Natural killer cell (primary cell): ENCODE results near the gene PLXDC1. TPM values are rescaled to one million over a fixed set of nuclear protein-coding genes. Genes with fewer than 3 reads are reported as not detected.

Experiments used
- ATAC-seq, 3 donors: fragments of 150-1000 bp in 2 of 3; fragments of 200-7000 bp in 1 of 3; cut with Tn5 transposase; 1 replicate in 1 of 3; 2 replicates in 2 of 3; pipeline ENCODE4 v1.10.0; 2021; ENCODE audit warnings: mild to moderate bottlenecking in 2 of 3, moderate library complexity in 2 of 3
- DNase-seq, 2 donors: peaks; one replicate each; pipeline versions ENCODE4 v3.0.0 to v3.0.0-alpha.2; 2013 to 2021; ENCODE audit warnings: mixed read lengths in 1 of 2
- H3K27ac ChIP-seq: one replicate; pipeline ENCODE4 v1.5.1; 2013; ENCODE audit warnings: mild to moderate bottlenecking, low read length
- H3K27me3 ChIP-seq: one replicate; pipeline ENCODE4 v1.6.1; 2013; ENCODE audit warnings: low read length; ENCODE audit not compliant: control insufficient read depth, insufficient read depth
- H3K36me3 ChIP-seq: one replicate; pipeline ENCODE4 v1.6.1; 2013; ENCODE audit warnings: low read length; ENCODE audit not compliant: control insufficient read depth, insufficient read depth
- H3K4me1 ChIP-seq: one replicate; pipeline ENCODE4 v1.6.1; 2013; ENCODE audit warnings: low read length; ENCODE audit not compliant: control insufficient read depth, insufficient read depth
- H3K4me3 ChIP-seq: one replicate; pipeline ENCODE4 v1.5.1; 2013; ENCODE audit warnings: low read length
- H3K9me3 ChIP-seq: one replicate; pipeline ENCODE4 v1.6.1; 2013; ENCODE audit warnings: low read length; ENCODE audit not compliant: control insufficient read depth, insufficient read depth
- H3K27ac Mint-ChIP-seq, 2 donors: one replicate each; pipeline ENCODE4 v1.8.0; 2022; ENCODE audit warnings: mild to moderate bottlenecking in 2 of 2, mixed read lengths in 2 of 2, moderate library complexity in 1 of 2
- H3K27me3 Mint-ChIP-seq, 2 donors: one replicate each; pipeline ENCODE4 v1.8.0; 2022; ENCODE audit warnings: low read depth in 2 of 2, mixed read lengths in 2 of 2
- H3K36me3 Mint-ChIP-seq: one replicate; pipeline ENCODE4 v1.8.0; 2022; ENCODE audit warnings: mixed read lengths
- H3K4me1 Mint-ChIP-seq, 2 donors: one replicate each; pipeline ENCODE4 v1.8.0; 2022; ENCODE audit warnings: mixed read lengths in 2 of 2
- H3K4me3 Mint-ChIP-seq: one replicate; pipeline ENCODE4 v1.8.0; 2022; ENCODE audit warnings: mild to moderate bottlenecking, moderate library complexity, mixed read lengths
- H3K9me3 Mint-ChIP-seq, 2 donors: one replicate each; pipeline ENCODE4 v1.8.0; 2022; ENCODE audit warnings: mixed read lengths in 2 of 2
- WGBS: methylation state at CpG from one replicate; pipeline ENCODE4 v1.1.7; 2013; ENCODE audit warnings: missing lambda C conversion rate; ENCODE audit not compliant: insufficient coverage; 5-methylcytosine and 5-hydroxymethylcytosine counted together
- intact Hi-C: fragments of 100-400 bp; cut with micrococcal nuclease; formaldehyde crosslinking; loops from one replicate; pipeline ENCODE4 v1.14.2; 2022
- total RNA-seq, 4 donors: library from RNA; stranded (reverse); fragments of 120-200 nt in 1 of 4; gene quantifications; one replicate each; pipeline versions ENCODE4 v1.2.3 to v1.2.4, GENCODE V29; 2013 to 2022
- TF ChIP-seq, protein P1 (sequence below): fragments of 200-600 bp; IDR thresholded peaks from one replicate; pipeline ENCODE4 v1.8.0; 2022; ENCODE audit warnings: antibody characterized with exemption

Gene PLXDC1
- total RNA-seq, 3 donors from 2014 or later (not counting 1 experiment from before 2014, with no cell fraction given) = 5.7 to 53.6 (median 15.9) TPM

GRCh38 chr17:39079836-39080235 is 71.6 kb downstream of the PLXDC1 start:
- TF ChIP-seq, protein P1, sequence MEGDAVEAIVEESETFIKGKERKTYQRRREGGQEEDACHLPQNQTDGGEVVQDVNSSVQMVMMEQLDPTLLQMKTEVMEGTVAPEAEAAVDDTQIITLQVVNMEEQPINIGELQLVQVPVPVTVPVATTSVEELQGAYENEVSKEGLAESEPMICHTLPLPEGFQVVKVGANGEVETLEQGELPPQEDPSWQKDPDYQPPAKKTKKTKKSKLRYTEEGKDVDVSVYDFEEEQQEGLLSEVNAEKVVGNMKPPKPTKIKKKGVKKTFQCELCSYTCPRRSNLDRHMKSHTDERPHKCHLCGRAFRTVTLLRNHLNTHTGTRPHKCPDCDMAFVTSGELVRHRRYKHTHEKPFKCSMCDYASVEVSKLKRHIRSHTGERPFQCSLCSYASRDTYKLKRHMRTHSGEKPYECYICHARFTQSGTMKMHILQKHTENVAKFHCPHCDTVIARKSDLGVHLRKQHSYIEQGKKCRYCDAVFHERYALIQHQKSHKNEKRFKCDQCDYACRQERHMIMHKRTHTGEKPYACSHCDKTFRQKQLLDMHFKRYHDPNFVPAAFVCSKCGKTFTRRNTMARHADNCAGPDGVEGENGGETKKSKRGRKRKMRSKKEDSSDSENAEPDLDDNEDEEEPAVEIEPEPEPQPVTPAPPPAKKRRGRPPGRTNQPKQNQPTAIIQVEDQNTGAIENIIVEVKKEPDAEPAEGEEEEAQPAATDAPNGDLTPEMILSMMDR = no peak
- Mint-ChIP-seq H3K27ac (no peak overlapping the region), H3K9me3 (no peaks in the 10 kb centered on the region), H3K4me1 (peaks cover 7 to 8% of the 10 kb centered on the region in 2 donors), H3K4me3 (no peak overlapping the region), H3K36me3 (no peaks in the 10 kb centered on the region), H3K27me3 (no peaks in the 10 kb centered on the region)
- no peaks in the 10 kb centered on the region for H3K27me3 ChIP-seq
- H3K36me3 ChIP-seq = no peaks in the 10 kb centered on the region
- 100% methylated on average over 1 of the region's 1 CpG for WGBS
- no peaks in the 10 kb centered on the region for H3K4me1 ChIP-seq
- DNase-seq (no peak), ATAC-seq (no peak)
- H3K4me3 ChIP-seq = no peak overlapping the region
- H3K27ac ChIP-seq = no peak overlapping the region
- no peaks in the 10 kb centered on the region for H3K9me3 ChIP-seq
- intact Hi-C loops = no loop called here

GRCh38 chr17:39077866-39078265 is 73.6 kb downstream of the PLXDC1 start:
- no peaks in the 10 kb centered on the region for H3K27me3 Mint-ChIP-seq
- Histone ChIP-seq H3K27ac (no peak overlapping the region), H3K9me3 (no peaks in the 10 kb centered on the region), H3K27me3 (no peaks in the 10 kb centered on the region), H3K4me1 (no peaks in the 10 kb centered on the region), H3K4me3 (no peak overlapping the region), H3K36me3 (no peaks in the 10 kb centered on the region)
- H3K36me3 Mint-ChIP-seq = no peaks in the 10 kb centered on the region
- no peaks in the 10 kb centered on the region for H3K4me1 Mint-ChIP-seq
- no peak overlapping the region for H3K27ac Mint-ChIP-seq
- H3K9me3 Mint-ChIP-seq = no peaks in the 10 kb centered on the region
- DNase-seq = no peak
- TF ChIP-seq, protein P1 = no peak
- no peak overlapping the region for H3K4me3 Mint-ChIP-seq
- intact Hi-C loops = no loop called here
- no peak for ATAC-seq
- WGBS = 65% methylated on average over 5 of the region's 5 CpGs

- ATAC-seq (no peak), DNase-seq (no peak)
- H3K9me3 Mint-ChIP-seq = no peaks in the 10 kb centered on the region
- no peak overlapping the region for H3K4me3 ChIP-seq
- no peaks in the 10 kb centered on the region for H3K9me3 ChIP-seq
- H3K27me3 ChIP-seq = no peaks in the 10 kb centered on the region
- peaks cover 0 to 5% of the 10 kb centered on the region in 2 donors for H3K4me1 Mint-ChIP-seq
- no peaks in the 10 kb centered on the region for H3K36me3 ChIP-seq
- H3K27ac ChIP-seq = no peak overlapping the region
- 93% methylated on average over 4 of the region's 4 CpGs for WGBS
- H3K4me1 ChIP-seq = no peaks in the 10 kb centered on the region
- H3K27ac Mint-ChIP-seq = no peak overlapping the region
- no peak overlapping the region for H3K4me3 Mint-ChIP-seq
- intact Hi-C loops = no loop called here
- H3K36me3 Mint-ChIP-seq = no peaks in the 10 kb centered on the region
- TF ChIP-seq, protein P1 = no peak
- no peaks in the 10 kb centered on the region for H3K27me3 Mint-ChIP-seq
Observed at GRCh38 chr17:39077252-39077651, 74.2 kb downstream of the PLXDC1 start.

DNA sequence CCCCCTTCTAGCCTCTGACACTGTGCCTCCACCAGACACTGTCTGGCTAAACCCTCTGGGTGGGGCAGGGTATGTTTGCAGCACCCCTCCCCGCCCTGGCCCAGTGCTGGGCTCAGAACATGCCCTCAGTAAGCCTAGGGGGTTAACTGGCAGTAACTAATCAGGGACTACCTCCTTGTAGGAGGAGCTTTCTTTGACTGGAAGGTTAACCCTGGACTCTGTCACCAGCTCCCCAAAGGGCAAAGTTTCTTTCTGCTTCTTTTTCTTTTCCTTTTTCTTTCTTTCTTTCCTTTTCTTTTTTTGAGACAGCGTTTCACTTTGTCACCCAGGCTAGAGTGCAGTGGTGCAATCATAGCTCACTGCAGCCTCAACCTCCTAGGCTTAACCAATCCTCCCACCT is 76.8 kb downstream of the PLXDC1 start:
- TF ChIP-seq, protein P1 = no peak
- ATAC-seq (no peak), DNase-seq (no peak)
- Mint-ChIP-seq H3K4me1 (peaks cover under 1 to 6% of the 10 kb centered on the region in 2 donors), H3K9me3 (no peaks in the 10 kb centered on the region), H3K36me3 (no peaks in the 10 kb centered on the region), H3K27ac (no peak overlapping the region), H3K27me3 (no peaks in the 10 kb centered on the region), H3K4me3 (no peak overlapping the region)
- Histone ChIP-seq H3K9me3 (no peaks in the 10 kb centered on the region), H3K4me3 (no peak overlapping the region), H3K4me1 (no peaks in the 10 kb centered on the region), H3K36me3 (no peaks in the 10 kb centered on the region), H3K27me3 (no peaks in the 10 kb centered on the region), H3K27ac (no peak overlapping the region)
- 89% methylated on average over 2 of the region's 2 CpGs for WGBS
- intact Hi-C loops = no loop called here
